GM12874 (cell line): ENCODE measurements around the gene SHLD1.

ENCODE experiments used
- TF ChIP-seq, protein P1 (sequence below): IDR thresholded peaks from 2 replicates; pipeline ENCODE4 v1.5.1; 2011; ENCODE audit warnings: low read depth, mild to moderate bottlenecking, control low read depth, low read length, moderate library complexity; ENCODE audit not compliant: insufficient read depth

The SHLD1 gene

DNA sequence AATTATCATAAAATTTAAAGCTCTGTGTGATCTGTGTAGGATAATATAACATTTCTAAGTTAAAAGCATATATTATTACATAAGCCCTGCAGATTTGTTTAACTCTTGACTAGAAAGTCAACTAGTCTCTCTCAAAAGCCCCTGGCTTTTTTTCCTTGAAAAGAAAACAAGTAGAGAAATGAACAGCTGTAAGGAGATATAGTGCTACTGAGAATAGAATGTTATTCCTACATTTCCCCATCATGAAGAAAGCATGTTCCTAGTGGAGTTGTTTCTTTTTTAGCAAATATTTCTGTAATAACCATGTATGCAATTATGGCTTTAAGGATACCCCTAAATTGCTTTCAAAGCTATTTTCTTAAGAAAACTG is 37.6 kb downstream of the SHLD1 start:
- TF ChIP-seq, protein P1, sequence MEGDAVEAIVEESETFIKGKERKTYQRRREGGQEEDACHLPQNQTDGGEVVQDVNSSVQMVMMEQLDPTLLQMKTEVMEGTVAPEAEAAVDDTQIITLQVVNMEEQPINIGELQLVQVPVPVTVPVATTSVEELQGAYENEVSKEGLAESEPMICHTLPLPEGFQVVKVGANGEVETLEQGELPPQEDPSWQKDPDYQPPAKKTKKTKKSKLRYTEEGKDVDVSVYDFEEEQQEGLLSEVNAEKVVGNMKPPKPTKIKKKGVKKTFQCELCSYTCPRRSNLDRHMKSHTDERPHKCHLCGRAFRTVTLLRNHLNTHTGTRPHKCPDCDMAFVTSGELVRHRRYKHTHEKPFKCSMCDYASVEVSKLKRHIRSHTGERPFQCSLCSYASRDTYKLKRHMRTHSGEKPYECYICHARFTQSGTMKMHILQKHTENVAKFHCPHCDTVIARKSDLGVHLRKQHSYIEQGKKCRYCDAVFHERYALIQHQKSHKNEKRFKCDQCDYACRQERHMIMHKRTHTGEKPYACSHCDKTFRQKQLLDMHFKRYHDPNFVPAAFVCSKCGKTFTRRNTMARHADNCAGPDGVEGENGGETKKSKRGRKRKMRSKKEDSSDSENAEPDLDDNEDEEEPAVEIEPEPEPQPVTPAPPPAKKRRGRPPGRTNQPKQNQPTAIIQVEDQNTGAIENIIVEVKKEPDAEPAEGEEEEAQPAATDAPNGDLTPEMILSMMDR: no peak

DNA sequence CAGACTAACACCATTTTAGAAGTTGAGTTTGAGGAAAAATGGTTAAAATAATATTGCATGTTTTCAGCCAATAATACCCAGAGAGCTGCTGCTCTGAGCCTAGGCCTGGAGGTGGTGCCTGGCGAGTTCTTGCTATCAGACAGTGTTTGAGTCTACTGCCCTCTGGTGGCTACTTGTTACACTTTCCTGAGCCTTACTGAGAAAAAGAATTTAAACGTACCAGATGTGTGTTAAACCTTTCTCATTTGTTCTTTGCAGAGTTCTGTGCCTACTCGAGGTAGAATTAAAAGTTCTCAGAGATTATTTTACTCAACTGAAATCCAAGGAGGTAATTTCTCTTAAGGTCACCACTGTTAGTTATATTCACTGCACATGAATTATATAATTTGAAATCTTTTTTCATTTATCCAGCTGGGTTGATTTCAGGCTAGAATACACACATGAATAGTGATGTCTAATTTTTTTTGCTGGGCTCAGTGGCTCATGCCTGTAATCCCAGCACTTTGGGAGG is 38.2 kb downstream of the SHLD1 start:
- TF ChIP-seq, protein P1: peak; percentile 72

DNA sequence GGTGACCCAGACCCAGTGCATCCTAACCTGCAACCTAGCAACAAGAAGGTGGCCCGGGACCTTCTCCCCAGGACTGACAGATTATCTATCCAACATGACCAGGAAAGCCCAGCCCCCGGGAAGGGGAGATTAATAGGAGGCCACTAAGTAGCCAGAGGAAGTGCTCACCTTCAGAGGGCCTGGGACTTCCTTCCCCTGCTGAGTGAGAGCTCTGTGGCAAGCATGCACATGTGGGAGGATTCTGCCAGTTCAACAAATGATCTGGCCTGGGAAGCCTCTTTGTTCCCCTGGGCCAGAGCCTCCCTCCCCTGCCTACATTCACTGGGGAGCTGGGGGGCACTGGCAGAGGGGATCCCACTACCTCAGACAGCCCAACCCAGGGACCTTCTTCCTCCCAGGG is 39.6 kb downstream of the SHLD1 start:
- TF ChIP-seq, protein P1: no peak

DNA sequence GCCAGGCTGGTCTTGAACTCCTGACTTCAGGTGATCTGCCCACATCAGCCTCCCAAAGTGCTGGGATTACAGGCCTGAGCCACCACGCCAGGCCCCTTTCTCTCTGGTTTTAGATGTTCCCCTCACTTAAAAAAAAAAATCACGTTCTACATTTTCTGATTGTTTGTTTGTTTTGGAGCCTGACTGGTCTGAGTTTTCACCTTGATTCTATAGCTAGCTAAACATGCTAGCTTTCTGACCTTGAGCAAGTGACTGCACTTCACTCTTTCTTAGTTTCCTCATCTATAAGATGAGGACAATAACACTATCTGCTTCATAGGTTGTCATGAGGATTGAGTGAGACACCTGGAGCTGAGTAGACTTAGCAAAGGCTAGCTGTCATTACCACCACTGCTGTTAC is 43.7 kb downstream of the SHLD1 start:
- TF ChIP-seq, protein P1: no peak

DNA sequence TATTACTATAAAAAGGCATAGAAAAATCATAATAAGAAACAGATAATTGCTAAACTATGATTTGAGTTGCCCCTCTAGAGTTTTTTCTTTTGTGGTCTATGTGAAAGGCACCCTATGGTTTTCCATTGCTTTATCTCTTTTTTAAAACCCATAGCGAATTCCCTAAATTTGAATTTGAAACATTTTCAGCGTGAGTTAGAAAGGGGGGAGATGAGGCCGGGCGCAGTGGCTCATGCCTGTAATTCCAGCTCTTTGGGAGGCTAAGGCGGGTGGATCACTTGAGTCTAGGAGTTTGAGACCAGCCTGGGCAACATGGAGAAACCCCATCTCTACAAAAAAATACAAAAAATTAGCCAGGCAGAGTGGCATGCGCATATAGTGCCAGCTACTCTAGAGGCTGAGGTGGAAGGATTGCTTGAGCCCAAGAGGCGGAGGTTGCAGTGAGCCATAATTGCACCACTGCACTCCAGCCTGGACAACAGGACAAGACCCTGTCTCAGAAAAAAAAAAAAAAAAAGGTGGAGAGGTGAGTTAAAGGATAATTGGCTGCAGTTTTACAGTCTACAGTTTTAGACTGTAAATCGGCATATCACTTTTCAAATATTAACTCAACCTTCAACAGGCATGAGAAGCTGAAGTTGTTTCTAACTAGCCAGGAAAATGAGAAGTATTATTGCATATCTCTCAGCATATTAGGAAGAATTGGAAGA is 46.3 kb downstream of the SHLD1 start:
- TF ChIP-seq, protein P1: no peak

DNA sequence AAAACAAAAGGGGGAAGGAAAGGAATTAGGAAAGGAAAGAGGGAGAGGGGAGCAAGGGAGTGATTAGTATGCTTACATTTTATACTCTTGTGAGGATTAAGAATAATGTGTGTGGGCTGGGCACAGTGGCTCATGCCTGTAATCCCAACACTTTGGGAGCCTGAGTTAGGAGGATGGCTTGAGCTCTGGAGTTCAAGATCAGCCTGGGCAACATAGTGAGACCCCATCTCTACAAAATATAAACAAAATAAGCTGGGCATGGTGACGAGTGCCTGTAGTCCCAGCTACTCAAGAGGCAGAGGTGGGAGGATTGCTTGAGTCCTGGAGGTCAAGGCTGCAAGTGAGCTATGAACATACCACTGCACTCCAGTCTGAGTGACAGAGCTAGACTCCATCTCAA is 47.0 kb downstream of the SHLD1 start:
- TF ChIP-seq, protein P1: no peak

DNA sequence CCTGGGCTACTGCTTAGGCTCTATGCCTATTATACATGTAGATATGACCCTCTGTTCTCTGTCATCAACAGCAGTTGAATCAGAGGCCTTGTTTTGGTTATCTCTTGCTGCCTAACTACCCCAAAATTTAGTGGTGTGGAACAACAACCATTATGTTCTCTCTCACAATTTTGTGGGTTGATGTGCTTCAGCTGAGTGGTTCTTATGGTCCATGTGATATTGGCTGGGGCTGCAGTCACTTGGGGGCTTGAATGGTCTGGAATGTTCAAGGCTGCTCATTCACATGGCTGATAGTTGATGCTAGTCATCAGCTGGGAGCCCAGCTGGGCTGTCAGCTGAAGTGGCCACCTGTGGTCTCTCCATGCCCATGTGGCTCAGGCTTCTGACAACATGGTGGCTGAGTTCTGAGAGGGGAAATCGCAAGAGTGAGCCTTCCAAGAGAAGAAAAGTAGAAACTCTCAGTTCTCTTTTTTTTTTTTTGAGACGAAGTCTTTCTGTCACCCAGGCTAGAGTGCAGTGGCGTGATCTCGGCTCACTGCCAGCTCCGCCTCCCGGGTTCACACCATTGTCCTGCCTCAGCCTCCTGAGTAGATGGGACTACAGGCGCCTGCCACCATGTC is 47.8 kb downstream of the SHLD1 start:
- TF ChIP-seq, protein P1: no peak
